Stomach (tissue), 9 donors: ENCODE data around the gene ABCC8. TPM values are rescaled to one million over a fixed set of nuclear protein-coding genes. Genes with fewer than 3 reads are reported as not detected.

Experiments used
- DNase-seq, 2 donors: peaks; one replicate each; pipeline versions ENCODE4 v3.0.0 to v3.0.0-alpha.2; 2013 to 2019
- H3K27ac ChIP-seq, 5 donors: fragments of 200-600 bp in 4 of 5; sonication (generic) in 4 of 5; one replicate each; pipeline ENCODE4 v1.5.1; 2013 to 2019; ENCODE audit warnings: mild to moderate bottlenecking in 1 of 5, moderate library complexity in 1 of 5
- H3K27me3 ChIP-seq, 3 donors: fragments of 200-600 bp; sonication (generic); one replicate each; pipeline ENCODE4 v1.5.1; 2017 to 2019; ENCODE audit warnings: mixed run types in 1 of 3
- H3K36me3 ChIP-seq, 4 donors: fragments of 200-600 bp; sonication (generic); 1 replicate in 3 of 4; 2 replicates in 1 of 4; pipeline ENCODE4 v1.5.1; 2016 to 2019
- H3K4me1 ChIP-seq, 4 donors: fragments of 200-600 bp; sonication (generic); one replicate each; pipeline ENCODE4 v1.5.1; 2016 to 2019
- H3K4me3 ChIP-seq, 4 donors: fragments of 200-600 bp; sonication (generic) in 3 of 4; one replicate each; pipeline ENCODE4 v1.5.1; 2016 to 2019; ENCODE audit warnings: mild to moderate bottlenecking in 1 of 4
- H3K9me3 ChIP-seq, 4 donors: fragments of 200-600 bp; sonication (generic); one replicate each; pipeline ENCODE4 v1.5.1; 2016 to 2019
- CTCF ChIP-seq, 7 experiments: fragments of 450-650 bp in 4 of 7; fragments of 200-600 bp in 3 of 7; sonication (generic) in 3 of 7; IDR thresholded peaks; one replicate each; pipeline ENCODE4 v1.5.1; 2016 to 2019; ENCODE audit warnings: antibody characterized with exemption in 7 of 7, control low read depth in 2 of 7, mild to moderate bottlenecking in 1 of 7
- EP300 ChIP-seq: sonication (generic); formaldehyde crosslinking; IDR thresholded peaks from one replicate; pipeline ENCODE4 v1.6.1; 2017; ENCODE audit warnings: antibody characterized with exemption
- POLR2A ChIP-seq, 4 donors: fragments of 450-650 bp; IDR thresholded peaks; one replicate each; pipeline ENCODE4 v1.6.1; 2016; ENCODE audit warnings: antibody characterized with exemption in 4 of 4, control low read depth in 2 of 4, mild to moderate bottlenecking in 1 of 4, moderate library complexity in 1 of 4
- POLR2AphosphoS5 ChIP-seq, 3 donors: sonication (generic); formaldehyde crosslinking; IDR thresholded peaks; one replicate each; pipeline ENCODE4 v1.6.1; 2016; ENCODE audit warnings: antibody characterized with exemption in 3 of 3
- WGBS, 5 donors: extraction: QIAGEN DNeasy Blood & Tissue Kit in 3 of 5; methylation state at CpG; one replicate each; pipeline versions ENCODE4 v1.1.5 to v1.1.7; 2013 to 2018; 5-methylcytosine and 5-hydroxymethylcytosine counted together
- intact Hi-C: fragments of 100-400 bp; cut with DNase I; formaldehyde crosslinking; loops from one replicate; pipeline ENCODE4 v1.15.1; 2023; ENCODE audit warnings: low total_unique reads
- polyA plus RNA-seq, 3 donors: library from polyadenylated mRNA; stranded (reverse); fragments of 200-250 nt; gene quantifications; one replicate each; pipeline ENCODE4 v1.2.3, GENCODE V29; 2013
- total RNA-seq, 5 donors: library from RNA; depleted of rRNA; stranded (reverse); fragments of >200 nt; gene quantifications; one replicate each; pipeline versions ENCODE4 v1.1.0 to v1.2.3, GENCODE V29; 2014 to 2016
- donor health status: healthy with polysubstance abuse.
- donor health status: Bipolar disorder and iron deficiency.
- donor health status: healthy.

The ABCC8 gene
- total and polyA plus RNA-seq, 8 donors: 3.9 to 69.6 (median 32.1) TPM; not detected in 1

- peaks cover 0 to 9% (median 0%) of the 10 kb centered on the region in 3 donors for H3K27me3 ChIP-seq
- no peak overlapping the region for H3K4me3 ChIP-seq
- WGBS, 5 donors: 64 to 88% (median 76%) methylated on average over 1 of the region's 1 CpG
- H3K9me3 ChIP-seq: no peaks in the 10 kb centered on the region
- TF ChIP-seq POLR2A (IDR thresholded peaks at IDR 0.05) (no peak), CTCF (IDR thresholded peaks at IDR 0.05) (no peak), EP300 (no peak), POLR2AphosphoS5 (IDR thresholded peaks at IDR 0.05) (no peak)
- H3K36me3 ChIP-seq: peaks cover 0 to 10% (median 1%) of the 10 kb centered on the region in 4 donors
- no peaks in the 10 kb centered on the region for H3K4me1 ChIP-seq
- DNase-seq: no peak
- H3K27ac ChIP-seq: no peak overlapping the region
- intact Hi-C loops: no loop called here
These were observed 37.2 kb upstream of the ABCC8 start for GRCh38 chr11:17513853-17514252.

GRCh38 chr11:17512101-17512500 is 35.5 kb upstream of the ABCC8 start:
- DNase-seq: no peak
- H3K9me3 ChIP-seq: no peaks in the 10 kb centered on the region
- no peak overlapping the region for H3K27ac ChIP-seq
- 12 to 19% (median 16%) methylated on average over 2 of the region's 2 CpGs for WGBS, 5 donors
- intact Hi-C loops: no loop called here
- peaks cover 0 to 7% (median 0%) of the 10 kb centered on the region in 3 donors for H3K27me3 ChIP-seq
- H3K36me3 ChIP-seq: peaks cover 0 to 8% (median 0%) of the 10 kb centered on the region in 4 donors
- no peaks in the 10 kb centered on the region for H3K4me1 ChIP-seq
- TF ChIP-seq EP300 (no peak), POLR2AphosphoS5 (IDR thresholded peaks at IDR 0.05) (no peak), POLR2A (IDR thresholded peaks at IDR 0.05) (no peak), CTCF (IDR thresholded peaks at IDR 0.05) (no peak)
- H3K4me3 ChIP-seq: no peak overlapping the region

GRCh38 chr11:17511571-17511970 is 34.9 kb upstream of the ABCC8 start:
- intact Hi-C loops: no loop called here
- Histone ChIP-seq H3K9me3 (no peaks in the 10 kb centered on the region), H3K4me3 (no peak overlapping the region), H3K4me1 (no peaks in the 10 kb centered on the region), H3K27me3 (peaks cover 0 to 4% (median 0%) of the 10 kb centered on the region in 3 donors), H3K27ac (no peak overlapping the region), H3K36me3 (peaks cover 0 to 3% (median 0%) of the 10 kb centered on the region in 4 donors)
- 35 to 65% (median 43%) methylated on average over 3 of the region's 3 CpGs for WGBS, 5 donors
- DNase-seq: no peak
- TF ChIP-seq EP300 (no peak), CTCF (IDR thresholded peaks at IDR 0.05) (no peak), POLR2AphosphoS5 (IDR thresholded peaks at IDR 0.05) (no peak)

GRCh38 chr11:17510507-17511206 is 34.0 kb upstream of the ABCC8 start:
- Histone ChIP-seq H3K27ac (no peak overlapping the region), H3K4me3 (no peak overlapping the region), H3K36me3 (peaks cover 0 to 3% (median 0%) of the 10 kb centered on the region in 4 donors), H3K9me3 (no peaks in the 10 kb centered on the region), H3K4me1 (no peaks in the 10 kb centered on the region), H3K27me3 (peaks cover 0 to 4% (median 0%) of the 10 kb centered on the region in 3 donors)
- WGBS, 5 donors: 63 to 87% (median 77%) methylated on average over 4 of the region's 4 CpGs
- TF ChIP-seq POLR2AphosphoS5 (IDR thresholded peaks at IDR 0.05) (no peak), CTCF (IDR thresholded peaks at IDR 0.05) (no peak), EP300 (no peak), POLR2A (IDR thresholded peaks at IDR 0.05) (no peak)
- no peak for DNase-seq
- intact Hi-C loops: no loop called here
